ENCODE data around the gene SNX9.
"Not testable (repeated sequence)": the region's sequence is repeated elsewhere in the genome, so short reads cannot be mapped to it uniquely, and the experiment has no call there.

The SNX9 gene

GRCh38 chr6:157832250-157832967, 9.4 kb downstream of the SNX9 start:
- DNase-seq: peak; percentile 33

DNA sequence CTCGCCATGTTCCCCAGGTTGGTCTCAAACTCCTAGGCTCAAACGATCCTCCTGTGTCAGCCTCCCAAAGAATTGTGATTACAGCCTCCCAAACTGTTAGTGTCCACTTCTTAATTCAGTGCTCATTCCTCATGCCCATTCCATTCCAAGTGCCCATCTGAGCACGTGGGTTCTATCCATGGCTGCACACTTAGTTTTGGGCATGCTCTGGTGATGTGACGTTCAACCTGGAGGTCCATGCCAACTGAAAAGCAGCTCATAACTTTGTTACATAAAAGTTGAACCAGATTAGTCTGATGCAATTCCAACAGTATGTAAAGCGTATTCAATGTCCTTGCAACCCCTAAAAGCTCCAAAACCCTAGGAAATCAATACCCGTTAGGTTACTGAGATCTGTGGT, 11.5 kb downstream of the SNX9 start:
- DNase-seq: no peak

DNA sequence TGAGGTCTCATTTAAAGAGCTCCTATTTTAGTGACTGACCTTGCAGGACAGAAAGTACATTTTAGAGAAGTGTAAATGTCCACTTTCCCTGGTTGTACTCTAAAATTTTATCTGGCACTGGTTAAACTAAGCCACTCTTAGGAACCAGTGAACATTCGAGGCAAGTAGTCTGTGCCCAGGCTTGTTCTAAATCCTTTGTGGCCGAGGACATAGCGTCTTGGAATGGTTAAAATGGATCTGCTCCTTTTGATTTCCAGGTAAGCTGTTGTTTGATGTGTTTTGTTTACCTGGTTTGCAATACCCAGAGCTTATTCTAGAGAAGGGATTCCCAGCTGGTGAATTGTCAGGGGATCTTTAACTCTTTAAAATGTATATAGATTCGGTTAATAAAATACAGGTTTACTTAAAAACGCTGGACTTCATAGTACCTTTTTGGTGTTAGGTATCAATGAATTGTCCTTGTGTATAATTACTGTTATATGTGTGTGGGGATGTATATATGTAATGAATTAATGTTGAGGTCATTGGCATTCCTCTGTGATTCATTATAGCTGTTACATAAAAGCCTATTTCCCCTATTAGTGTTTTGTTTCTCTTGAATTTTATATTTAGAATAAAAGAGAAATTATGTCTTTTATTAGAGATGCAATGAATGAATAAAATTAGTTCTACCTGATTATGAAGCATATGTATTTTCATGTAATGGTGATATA, 15.8 kb downstream of the SNX9 start:
- no peak for DNase-seq

DNA sequence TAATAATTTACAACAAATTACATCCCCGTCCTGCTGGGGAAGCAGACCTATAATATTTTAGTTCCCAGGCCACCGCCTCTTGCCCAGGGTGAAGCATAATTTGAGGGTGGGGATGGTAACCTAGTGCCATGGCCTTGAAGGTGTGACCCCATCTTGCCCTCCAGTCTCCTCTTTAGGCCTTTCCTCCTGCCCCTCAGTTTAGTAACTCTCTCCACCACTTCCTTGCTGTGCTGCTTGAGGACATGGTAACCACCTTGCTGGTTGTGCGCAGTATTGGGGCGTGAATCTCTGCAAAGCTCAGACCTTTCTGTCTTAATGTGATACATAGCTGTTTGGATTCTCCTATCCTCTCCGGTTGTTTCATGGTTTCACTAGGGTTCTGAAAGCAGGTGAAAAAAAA, 16.6 kb downstream of the SNX9 start:
- DNase-seq: no peak

- no peak for DNase-seq
Measured at GRCh38 chr6:157840261-157840660, 17.2 kb downstream of the SNX9 start.

DNA sequence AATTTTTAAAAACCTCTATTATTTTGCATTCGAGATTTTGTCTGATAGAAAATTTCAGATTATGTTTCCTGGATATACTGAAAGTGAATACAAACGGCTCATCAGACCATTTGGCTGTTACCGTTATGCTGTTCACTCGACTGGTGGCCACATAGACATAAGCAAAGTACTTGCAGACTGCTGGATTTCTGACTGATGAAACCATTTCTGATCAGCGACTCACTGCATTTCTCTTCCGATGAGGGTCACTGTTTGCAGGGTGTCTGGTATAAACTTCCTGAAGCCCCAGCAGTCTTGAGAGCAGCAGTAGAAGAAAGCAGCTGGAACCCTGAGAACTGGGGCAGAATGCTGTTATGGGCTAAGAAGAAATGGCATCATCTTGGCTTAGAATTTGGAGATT, 17.7 kb downstream of the SNX9 start:
- peak; percentile 86 for DNase-seq

DNA sequence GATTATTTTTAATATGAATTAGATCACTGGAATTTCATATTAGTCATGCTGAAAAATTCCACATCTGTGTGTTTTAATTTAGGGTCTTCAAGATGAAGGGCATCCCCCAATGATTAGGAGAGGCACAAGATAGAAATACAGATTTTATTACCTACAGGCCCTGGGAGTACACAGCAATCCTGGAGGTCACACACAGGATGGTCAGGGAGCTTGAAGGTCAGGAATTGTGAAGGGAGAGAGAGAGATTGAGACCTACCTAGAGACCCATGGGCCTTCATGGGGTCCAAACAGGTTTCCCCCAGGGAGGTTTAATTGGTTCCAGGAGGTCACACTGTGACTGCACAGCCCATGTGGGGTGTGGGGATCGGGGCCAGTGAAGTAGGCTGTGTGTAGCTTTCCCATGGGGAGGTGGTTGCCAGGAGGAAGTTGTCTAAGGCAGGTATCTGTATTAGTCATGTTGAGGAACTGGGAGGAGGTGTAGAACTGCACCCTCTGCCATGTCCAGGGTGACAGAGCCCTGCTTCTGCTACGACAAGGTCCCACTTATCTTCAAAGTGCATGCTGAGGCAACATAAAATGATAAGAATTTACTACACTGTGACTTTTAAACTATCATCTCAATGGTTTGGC, 18.3 kb downstream of the SNX9 start:
- DNase-seq: no peak

GRCh38 chr6:157842212-157842611, 19.2 kb downstream of the SNX9 start:
- no peak for DNase-seq

DNA sequence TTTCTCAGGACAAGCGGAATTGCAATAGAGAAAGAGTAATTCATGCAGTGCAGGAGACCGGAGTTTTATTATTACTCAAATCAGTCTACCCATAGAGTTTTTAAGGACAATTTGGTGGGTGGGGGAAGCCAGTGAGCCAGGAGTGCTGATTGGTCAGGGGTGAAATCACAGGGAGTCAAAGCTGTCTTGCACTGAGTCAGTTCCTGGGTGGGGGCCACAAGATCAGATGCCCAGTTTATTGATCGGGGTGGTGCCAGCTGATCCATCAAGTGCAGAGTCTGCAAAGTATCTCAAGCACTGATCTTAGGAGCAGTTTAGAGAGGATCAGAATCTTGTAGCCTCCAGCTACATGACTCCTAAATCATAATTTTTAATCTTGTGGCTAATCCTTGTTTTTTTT, 21.1 kb downstream of the SNX9 start:
- DNase-seq: not testable (repeated sequence)

DNA sequence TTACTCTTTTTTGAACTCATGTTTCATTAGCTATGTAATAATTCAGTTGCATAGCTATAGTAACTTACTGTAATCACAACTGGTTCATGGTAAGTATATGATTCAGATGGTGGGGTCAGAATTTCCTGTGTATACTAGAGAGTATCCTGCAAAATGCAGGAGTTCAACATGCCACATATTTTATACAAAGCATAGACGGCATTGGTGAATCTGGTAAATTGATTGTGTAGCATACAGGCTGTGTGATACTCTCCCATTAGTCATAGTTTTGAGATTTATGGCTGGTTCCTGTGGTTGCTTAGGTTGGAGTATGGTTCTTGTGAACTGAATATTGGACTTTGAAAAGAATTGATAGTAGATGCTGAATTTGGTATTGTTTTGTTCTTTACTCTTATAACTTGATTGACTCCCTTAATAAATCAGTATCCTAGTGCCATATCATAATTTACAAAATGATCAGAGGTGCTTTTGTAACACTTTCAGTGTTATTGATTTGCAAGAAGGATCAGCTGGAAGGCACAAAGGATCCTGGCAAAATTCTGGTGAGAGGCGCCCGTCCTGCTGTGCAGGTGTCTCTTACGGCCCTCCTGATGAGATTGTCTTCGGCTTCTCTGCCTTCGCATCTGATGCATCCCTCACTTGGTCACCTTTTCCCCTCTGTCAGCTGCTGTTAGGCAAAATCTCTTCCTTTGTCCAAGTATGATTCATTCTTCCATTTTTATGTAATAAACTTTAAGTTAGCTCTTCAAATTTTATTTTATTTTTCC, 22.6 kb downstream of the SNX9 start:
- DNase-seq: peak; percentile 77

GRCh38 chr6:157847846-157848245, 24.8 kb downstream of the SNX9 start:
- DNase-seq: no peak

- DNase-seq: no peak
Measured at GRCh38 chr6:157848693-157849092, 25.6 kb downstream of the SNX9 start.

GRCh38 chr6:157849288-157850017, 26.4 kb downstream of the SNX9 start:
- DNase-seq: no peak

DNA sequence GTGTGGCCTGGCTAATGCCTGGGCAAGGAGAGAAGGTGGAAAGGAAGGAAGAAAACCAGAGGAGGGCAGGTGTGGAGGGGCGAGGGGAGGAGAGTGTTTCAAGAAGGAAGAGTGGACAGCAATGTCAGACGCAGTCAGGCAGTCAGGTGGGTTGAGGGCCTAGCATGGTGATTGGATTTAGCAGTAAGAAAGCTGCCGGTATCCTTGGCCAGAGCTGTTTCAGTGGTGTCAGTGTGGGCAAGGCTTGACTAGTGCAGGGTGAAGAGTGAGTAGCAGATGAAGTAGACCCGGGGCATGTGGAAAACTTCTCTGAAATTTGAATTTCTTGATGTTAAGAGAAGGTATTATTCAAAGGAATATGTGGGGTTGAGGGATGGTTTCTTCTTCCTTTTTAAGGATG, 27.0 kb downstream of the SNX9 start:
- DNase-seq: no peak

DNA sequence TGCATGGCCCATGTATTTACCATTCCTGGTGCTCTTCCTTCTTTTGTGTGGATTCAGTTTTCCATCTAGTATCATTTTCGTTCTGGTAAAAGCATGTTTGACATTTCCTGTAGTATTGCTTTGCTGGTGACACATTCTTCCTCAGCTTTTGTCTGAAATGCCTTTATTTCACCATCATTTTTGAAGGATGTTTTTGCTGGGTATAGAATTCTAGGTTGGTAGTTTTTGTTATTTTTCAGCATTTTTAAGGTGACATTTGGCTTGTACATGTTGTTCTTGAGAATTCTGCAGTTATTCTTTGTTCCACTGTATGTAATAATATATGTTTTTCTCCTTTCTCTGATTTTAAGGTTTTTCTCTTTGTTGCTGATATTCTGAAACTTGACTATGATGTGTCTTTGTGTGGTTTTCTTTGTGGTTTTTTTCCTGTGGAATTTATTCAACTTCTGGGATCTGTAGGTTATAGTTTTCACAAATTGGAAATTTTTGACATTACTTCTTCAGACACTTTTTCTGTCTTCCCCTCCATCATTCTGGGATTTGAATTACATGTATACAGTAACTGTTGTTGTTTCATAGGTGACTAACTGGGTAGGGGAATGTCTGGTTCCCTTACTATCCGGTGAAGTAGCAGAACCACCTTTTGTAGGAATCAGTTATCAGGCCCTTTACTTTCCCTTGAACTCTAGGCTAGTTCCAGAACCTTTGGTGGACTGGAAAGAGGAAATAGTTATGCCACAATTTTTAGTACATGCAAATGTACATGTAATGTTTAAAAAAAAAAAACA, 30.2 kb downstream of the SNX9 start:
- no peak for DNase-seq

DNA sequence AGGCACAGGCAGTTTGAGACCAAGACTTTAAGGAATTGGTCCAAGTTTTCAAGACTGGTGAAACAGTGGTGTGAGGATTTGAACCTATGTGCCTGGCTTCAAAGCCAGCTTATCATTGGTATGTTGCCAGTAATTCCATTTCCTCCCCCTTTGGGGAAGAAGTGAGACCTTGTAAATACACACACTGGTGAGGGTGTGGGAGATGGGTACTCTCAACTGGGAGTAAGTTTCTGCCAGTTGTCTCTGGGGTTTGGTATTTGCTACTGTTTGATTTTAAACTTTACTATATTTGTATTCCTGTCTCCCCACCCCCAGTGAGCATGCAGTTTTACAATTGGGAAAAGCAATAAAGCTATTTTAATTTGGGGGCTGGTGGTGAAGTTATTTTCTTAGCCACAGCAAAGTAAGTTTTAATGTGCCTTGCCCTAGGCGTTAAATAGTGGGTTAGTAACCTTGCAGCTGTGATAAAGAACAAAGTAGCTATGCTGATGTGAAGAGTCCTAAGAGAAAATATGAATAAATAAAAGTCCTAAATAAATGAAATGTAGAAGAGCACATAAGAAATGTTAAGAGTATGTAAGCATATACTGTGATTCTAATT, 31.0 kb downstream of the SNX9 start:
- DNase-seq: no peak

GRCh38 chr6:157855325-157855724, 32.3 kb downstream of the SNX9 start:
- no peak for DNase-seq

DNA sequence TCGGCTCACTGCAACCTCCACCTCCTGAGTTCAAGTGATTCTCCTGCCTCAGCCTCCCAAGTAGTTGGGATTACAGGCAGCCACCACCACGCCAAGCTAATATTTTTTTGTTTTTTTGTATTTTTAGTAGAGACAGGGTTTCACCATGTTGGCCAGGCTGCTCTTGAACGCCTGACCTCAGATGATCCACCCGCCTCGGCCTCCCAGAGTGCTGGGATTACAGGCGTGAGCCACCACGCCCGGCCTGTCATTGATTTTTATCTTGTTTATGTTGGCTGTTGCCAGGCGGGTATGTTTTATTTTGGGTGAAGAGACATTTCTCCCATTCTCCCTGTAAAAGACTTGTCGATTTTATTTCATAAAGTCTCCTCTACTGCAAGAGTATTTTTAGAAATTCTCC, 32.8 kb downstream of the SNX9 start:
- not testable (repeated sequence) for DNase-seq

GRCh38 chr6:157858664-157859063, 35.6 kb downstream of the SNX9 start:
- DNase-seq: not testable (repeated sequence)

DNA sequence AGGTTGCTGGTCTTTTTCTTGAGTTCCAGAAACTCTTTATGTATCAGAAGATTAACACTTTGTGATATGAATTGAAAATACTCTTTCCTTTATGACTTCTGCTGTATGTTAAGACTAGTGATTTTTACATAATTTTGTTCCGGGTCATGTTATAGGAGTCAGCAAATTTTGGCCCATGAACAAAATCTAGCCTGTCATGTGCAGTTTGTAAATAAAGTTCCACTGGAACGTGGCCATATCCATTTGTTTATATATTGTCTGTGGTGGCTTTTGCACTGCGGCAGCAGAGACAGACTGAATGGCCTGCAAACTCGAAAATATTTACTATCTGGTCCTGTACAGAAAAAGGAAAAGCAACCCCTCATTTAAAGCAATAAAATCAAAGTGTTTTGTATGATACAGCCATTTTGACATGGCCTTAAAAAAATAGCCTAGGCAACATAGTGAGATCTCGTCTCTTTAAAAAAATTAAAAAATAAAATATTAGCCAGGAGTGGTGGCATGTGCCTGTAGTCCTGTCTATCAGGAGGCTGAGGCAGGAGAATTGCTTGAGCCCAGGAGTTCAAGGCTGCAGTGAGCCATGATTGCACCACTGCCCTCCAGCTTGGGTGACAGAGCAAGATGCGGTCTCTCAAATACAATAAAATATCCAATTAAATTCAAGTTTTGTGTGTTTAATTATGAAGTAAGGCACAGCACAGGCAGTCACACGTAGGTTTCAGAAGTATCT, 36.9 kb downstream of the SNX9 start:
- no peak for DNase-seq
